Stimulated activated CD4-positive, alpha-beta T cell treated with anti-CD3 and anti-CD28 coated beads, Interleukin-1b, Interleukin-23, amount 100 ng/mL, for 1 hour (primary cell): ENCODE results near the gene INPP5A.
"Not testable (repeated sequence)": the region's sequence is repeated elsewhere in the genome, so short reads cannot be mapped to it uniquely, and the experiment has no call there.

Experiments used
- DNase-seq, 2 donors: peaks; one replicate each; pipeline ENCODE4 v3.0.0-alpha.2; 2020; ENCODE audit warnings: low read depth in 2 of 2

The INPP5A gene

DNA sequence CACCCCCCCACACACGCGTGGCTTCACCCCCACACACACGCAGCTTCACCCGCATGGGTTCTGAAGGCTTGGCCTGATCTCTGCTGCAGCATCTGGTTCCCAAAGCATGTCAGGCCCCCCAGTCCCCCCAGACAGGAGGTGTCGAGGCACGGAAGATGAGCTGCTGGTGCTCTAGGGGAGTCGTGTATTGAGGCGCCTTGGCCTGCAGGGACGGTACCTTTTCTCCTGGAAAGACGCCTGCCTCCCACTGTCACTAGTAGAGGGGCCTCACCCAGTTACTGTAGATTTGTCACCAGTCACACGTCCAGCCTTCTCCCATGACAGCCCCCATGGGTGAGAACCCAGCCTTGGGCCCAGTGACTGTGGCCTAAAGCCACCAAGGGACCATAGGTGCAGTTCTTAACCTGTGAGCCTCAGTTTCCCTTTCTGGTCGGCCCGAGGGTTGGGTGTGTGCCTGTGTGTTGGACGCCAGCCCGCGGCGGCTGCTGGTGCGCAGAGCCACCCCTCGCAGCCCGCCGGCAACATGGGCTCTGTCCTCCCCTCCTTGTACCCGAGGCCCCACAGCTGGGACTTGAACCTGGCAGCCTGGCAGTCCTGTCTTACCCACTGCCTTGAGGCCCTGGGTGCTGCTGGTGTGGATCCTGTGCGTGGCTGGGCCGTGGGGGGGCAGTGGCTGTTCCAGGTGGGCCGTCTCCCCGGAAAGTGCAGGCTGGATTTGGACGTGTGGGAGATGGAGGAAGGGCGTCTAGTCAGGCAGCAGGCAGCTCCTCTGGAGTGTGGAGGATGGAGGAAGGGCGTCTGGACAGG lies 166.6 kb downstream of the INPP5A start:
- no peak for DNase-seq

DNA sequence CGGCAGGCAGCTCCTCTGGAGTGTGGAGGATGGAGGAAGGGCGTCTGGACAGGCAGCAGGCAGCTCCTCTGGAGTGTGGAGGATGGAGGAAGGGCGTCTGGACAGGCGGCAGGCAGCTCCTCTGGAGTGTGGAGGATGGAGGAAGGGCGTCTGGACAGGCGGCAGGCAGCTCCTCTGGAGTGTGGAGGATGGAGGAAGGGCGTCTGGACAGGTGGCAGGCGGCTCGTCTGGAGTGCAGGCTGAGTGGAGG lies 167.2 kb downstream of the INPP5A start:
- DNase-seq, result not testable (repeated sequence)

GRCh38 chr10:132705173-132705572 lies 167.6 kb downstream of the INPP5A start:
- DNase-seq, result no peak

- DNase-seq, result no peak
Observed at GRCh38 chr10:132705943-132706342, 168.4 kb downstream of the INPP5A start.

DNA sequence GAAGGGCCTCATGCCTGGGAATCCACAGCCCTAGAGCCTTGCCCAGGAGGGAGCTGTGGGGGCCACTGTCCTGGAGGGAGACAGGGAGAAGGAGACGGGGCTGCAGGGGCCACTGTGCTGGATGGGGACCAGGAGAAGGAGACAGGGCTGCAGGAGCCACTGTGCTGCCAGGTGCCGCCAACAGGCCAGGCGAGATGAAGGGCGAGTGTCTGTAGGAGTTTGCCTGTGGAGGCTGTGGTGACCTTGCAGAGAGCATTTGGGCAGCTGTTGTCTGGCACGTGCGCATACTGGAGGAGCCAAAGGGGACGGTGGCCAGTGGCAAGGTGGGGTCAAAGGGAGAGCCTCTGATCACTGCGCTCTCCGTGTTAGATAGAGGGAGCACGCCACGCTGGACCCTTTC lies 169.1 kb downstream of the INPP5A start:
- no peak for DNase-seq

GRCh38 chr10:132707121-132707775 lies 169.7 kb downstream of the INPP5A start:
- DNase-seq, result no peak

DNA sequence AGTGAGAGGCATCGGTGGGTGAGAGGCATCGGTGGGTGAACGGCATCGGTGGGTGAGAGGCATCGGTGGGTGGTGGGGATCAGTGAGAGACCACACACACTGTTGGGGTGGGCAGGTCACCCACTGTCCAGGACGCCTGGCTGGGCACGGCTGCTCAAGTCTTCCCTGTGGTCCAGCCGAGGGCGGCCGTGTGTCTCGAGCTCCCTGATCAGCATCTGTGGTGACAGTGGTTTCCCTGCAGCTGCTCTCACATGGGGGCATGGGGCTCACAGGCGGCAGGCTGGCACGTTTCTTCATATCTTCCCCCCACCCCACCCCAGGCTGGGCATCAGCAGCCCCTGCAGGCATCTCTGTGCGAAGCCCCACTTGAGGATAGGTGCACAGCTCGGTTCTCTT lies 170.2 kb downstream of the INPP5A start:
- DNase-seq, result no peak

DNA sequence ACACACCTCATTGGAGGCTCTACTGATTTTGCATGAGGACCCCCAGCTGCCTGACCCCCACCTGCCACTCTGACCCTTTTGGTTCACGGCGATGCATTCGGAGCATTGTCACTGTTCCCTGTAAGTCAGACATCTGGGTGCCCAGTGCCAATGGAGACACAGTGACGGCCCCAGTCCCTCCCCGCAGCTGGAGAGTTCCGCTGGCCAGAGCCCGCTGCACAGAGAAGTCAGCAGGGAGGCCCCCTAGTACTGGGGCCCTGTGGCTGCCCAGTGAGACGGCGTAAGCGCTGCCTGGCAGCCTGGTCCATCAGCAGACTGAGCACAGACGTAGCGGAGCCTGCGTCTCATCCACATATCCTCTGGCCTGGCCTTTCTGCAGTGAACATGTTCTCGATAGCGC lies 170.9 kb downstream of the INPP5A start:
- DNase-seq, result no peak

DNA sequence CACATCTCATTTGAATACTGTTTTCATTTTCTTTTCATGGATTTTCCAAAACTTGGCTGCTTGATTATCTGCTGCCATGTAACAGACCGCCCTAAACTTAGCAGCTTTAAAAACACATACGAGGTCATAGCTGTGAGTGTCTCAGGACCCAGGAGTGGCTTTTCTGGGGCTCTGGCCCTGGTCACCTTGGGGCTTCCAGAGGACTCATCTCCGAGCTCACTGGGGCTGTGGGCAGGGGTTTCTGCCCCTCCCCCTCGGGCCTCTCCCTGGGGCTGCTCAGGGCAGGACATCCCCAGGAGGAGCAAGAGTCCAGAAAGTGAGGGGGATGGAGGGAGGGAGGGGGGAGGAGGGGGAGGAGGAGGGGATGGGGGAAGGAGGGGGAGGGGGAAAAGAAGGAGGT lies 171.3 kb downstream of the INPP5A start:
- DNase-seq, result no peak

DNA sequence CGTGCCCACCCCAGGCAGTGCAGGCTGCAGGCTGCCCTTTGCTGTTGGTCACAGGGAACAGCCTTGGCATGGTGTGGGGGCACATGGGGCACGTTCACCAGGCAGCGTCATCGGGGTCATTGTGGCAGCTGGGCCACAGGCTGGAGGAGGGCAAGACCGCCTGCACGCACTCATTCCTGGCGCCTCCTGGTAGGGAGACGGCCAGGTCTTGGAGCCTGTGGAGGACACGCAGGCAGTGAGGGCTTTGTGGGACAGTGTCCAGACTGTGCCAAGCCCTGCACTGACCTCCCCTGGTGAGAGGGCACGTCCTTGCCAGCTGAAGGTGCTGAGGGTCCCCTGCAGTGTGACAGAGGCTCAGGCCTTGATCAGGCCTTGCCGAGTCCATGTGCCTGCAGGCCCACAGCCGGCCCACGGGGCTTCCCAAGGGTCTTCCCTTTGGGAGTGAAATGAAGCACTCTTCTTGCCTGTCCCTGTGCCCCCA lies 171.9 kb downstream of the INPP5A start:
- no peak for DNase-seq

- DNase-seq, result no peak
Observed at GRCh38 chr10:132710036-132710686, 172.6 kb downstream of the INPP5A start.

DNA sequence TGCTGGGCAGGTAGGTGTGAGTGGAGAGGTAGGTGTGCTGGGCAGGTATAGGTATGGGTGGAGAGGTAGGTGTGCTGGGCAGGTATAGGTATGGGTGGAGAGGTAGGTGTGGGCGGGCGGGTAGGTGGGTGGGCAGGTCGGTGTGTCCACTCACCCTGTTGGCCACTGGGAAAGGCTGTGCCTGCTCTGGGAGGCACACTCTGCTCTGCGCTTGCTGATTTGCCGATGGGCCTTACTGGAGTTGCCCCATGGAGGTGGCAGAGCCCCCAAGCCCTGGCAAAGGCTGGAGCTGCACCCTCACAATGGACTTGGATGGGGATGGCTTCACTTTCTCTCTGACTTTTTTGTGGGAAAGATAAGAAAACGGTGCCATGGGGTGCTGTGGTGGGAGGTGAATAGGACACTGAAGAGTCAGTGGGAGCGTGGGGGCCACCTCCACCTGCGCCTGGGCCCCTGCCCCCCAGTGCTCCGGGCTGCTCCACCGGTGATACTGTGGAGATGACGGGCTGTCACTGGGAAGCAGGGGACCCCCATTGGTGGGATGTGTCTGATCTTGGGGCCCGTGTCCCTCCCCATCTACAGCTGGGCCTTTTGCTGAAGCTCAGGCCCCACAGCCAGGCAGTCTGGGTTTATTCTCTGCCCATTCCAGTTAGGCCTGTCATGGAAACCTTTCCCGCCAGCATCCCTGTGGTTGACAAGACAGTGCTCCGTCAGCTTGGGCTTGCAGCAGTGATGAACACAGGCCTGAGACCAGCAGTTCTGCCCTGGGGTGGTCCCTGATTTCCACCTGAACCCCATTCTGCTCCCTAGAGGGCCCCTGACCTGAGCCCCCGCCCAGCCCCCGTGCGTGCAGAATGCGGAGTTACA lies 173.4 kb downstream of the INPP5A start:
- no peak for DNase-seq

DNA sequence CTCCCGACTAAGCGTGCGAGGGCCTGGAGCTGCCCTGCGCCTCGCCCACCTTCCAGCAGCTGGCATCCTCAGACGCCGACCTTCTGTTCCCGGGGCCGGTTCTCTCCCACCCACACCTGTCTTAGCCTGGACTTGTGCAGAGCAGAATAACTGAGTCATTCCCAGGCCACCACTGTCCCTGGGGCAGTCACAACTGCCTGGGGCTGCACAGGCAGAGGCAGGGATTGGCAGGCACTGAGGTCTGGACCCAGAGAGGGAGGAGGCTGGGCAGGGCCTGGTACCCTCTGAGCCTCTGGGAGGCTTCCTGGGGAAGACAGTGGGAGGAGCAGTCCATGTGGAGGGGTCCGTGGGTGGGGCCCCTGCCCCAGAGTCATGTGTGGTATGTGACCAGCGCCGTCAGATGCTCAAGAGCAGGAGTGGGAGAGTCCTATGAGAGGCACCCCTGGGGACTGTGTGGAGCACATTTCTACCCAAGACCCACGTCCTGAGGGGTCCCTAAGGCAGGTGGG lies 174.1 kb downstream of the INPP5A start:
- DNase-seq, result no peak

GRCh38 chr10:132712291-132712690 lies 174.7 kb downstream of the INPP5A start:
- DNase-seq, result no peak

- no peak for DNase-seq
Observed at GRCh38 chr10:132712743-132713142, 175.2 kb downstream of the INPP5A start.

GRCh38 chr10:132713421-132714095 lies 176.0 kb downstream of the INPP5A start:
- DNase-seq, result no peak

DNA sequence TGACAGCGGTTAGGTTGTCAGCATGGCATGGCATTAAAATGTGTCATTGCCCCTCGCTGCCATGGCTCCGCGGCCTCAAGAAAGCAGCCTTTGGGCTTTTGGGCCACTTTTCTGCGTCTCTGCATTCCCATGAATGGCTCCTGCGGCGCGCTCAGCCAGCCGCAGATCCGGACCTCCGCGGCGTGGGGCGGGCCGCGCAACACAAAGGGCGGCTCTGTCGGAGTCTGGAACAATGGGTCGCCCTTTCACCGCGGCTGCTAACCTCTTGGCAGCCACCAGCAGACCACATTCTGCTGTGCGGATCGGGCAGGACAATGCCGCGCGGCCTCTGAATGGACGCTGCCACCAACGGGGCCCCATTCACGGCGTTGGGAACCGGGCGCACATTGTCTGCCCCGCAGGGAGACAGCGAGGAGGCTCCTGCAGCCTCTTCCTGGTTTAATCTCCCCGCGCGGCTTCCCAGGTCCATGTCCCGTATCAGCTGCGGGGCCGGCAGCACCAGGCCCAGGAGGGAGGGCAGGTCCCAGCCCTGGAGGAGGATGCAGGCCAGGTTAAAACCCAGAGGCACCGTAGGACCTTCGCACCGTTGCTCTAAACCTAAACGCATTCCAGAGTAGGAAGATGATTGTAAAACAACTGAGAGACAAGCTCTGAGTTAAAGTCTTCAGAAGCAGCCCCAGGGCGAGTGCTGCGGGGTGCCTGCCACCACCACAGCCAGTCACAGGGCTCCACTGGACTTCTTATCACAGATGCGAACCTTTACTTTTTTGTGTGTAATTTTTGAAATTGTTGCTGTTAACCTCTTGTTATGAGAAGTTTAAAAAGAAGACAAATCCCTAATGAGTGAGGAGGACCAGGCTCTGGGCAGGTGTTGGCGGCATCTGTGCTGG lies 176.8 kb downstream of the INPP5A start:
- no peak for DNase-seq

GRCh38 chr10:132714986-132715775 lies 177.6 kb downstream of the INPP5A start:
- DNase-seq, result no peak
